ENCODE measurements around the gene KRTAP19-8. TPM values are rescaled to one million over a fixed set of nuclear protein-coding genes. Genes with fewer than 3 reads are reported as not detected.

The KRTAP19-8 gene
- total RNA-seq (2013; cell fraction: nucleolus; rRNA removed): not detected in 2 replicates
- total RNA-seq (2014; rRNA removed) (not detected in 2 replicates), total RNA-seq (2014; rRNA removed; fragmentation: Illumina TruSeq; extraction: Trizol) (not detected in 2 replicates), total RNA-seq (2021) (not detected in 2 replicates), polyA plus RNA-seq (2011; rRNA removed) (not detected in 2 replicates), polyA plus RNA-seq (2014; fragmentation: Illumina TruSeq; extraction: Trizol) (not detected in 2 replicates), polyA plus RNA-seq (2014; fragmentation: Nextera tagmentation; extraction: Ambion mirVana) (not detected), polyA plus RNA-seq (2014; rRNA removed) (not detected in 2 replicates), polyA plus RNA-seq (2016; fragmentation: Nextera tagmentation; extraction: Ambion mirVana) (not detected), polyA minus RNA-seq (2011; rRNA and poly(A)+ RNA removed) (not detected in 2 replicates), Bru-seq, nascent RNA (not detected), BruChase-seq, experiment 1, labeled RNA remaining after a 6-hour chase (not detected), BruChase-seq, experiment 2, labeled RNA remaining after a 2-hour chase (not detected)
- polyA plus RNA-seq (2011; ENCODE audit: low read depth): not detected
- not detected in 2 replicates for polyA plus RNA-seq (2011; cell fraction: cytosol; rRNA removed)
- polyA plus RNA-seq (2011; cell fraction: nucleus; rRNA removed): not detected in 2 replicates
- not detected in 2 replicates for polyA plus RNA-seq (2012)
- not detected in 2 replicates for polyA minus RNA-seq (2011; cell fraction: cytosol; rRNA and poly(A)+ RNA removed)
- not detected in 2 replicates for polyA minus RNA-seq (2011; cell fraction: nucleus; rRNA and poly(A)+ RNA removed)
- long read RNA-seq, experiment 1: 0 reads
- long read RNA-seq, experiment 2: 0 reads

GRCh38 chr21:31038376-31038775 lies at the start of gene KRTAP19-8:
KRTAP19-8 (minus strand) TSS chr21:31038476; CDS start chr21:31038443, 33 bp downstream.
- no TSS peak for BruUV-seq (replicated peaks)
- Histone ChIP-seq H3K4me3 (no peak within 1 kb of the TSS), H3K9me3 (replicated peaks; ENCODE audit: control insufficient read depth, insufficient read depth, low read length) (no peaks in the 10 kb centered on the region; the same call in 2 of the 3 replicates), H3K4me1 (ENCODE audit: control insufficient read depth, insufficient read depth, low read length) (peaks cover 9% of the 10 kb centered on the region), H3K9ac (ENCODE audit: control insufficient read depth, insufficient read depth, low read length) (no peak within 1 kb of the TSS), H3K79me2 (ENCODE audit: control insufficient read depth, insufficient read depth, low read length) (no peaks in the 10 kb centered on the region), H3K36me3 (ENCODE audit: control insufficient read depth in 2 of 2, insufficient read depth in 2 of 2, low read length in 1 of 2) (no peaks in the 10 kb centered on the region), H3K27ac (ENCODE audit: control insufficient read depth, insufficient read depth) (no peak within 1 kb of the TSS), H2AFZ (ENCODE audit: control insufficient read depth, low read depth, low read length) (no peak within 1 kb of the TSS), H3K4me2 (ENCODE audit: control insufficient read depth, insufficient read depth) (no peak within 1 kb of the TSS), H4K20me1 (ENCODE audit: control insufficient read depth, insufficient read depth) (no peaks in the 10 kb centered on the region), H3K27me3 (replicated peaks in 1 of 2; ENCODE audit: control insufficient read depth in 2 of 2, insufficient read depth in 2 of 2, low read length in 1 of 2) (no peaks in the 10 kb centered on the region)
- in situ Hi-C loops (cut with MboI): no loop called here
- DNase-seq (ENCODE audit: low read depth, low spot score) (no peak), ATAC-seq (no peak), FAIRE-seq (no peak)
- ChIA-PET CTCF (no interaction called here), RAD21 (ENCODE audit: unreplicated experiment) (no interaction called here), SMC1A (ENCODE audit: uncharacterized antibody, unreplicated experiment) (interaction anchor here (0.6 kb wide), 1 partner anchor 49 kb away, joined by 3 read pairs; no protein-coding TSS in a partner anchor), POLR2A (no interaction called here)
- 59% methylated on average over 2 of the region's 2 CpGs for WGBS (ENCODE audit: insufficient coverage, insufficient replicate concordance, low lambda C conversion rate, missing lambda C conversion rate)
- TF ChIP-seq GATAD2B (conservative IDR thresholded peaks at IDR 0.05; ENCODE audit: low read depth) (no peak), TCF7 (IDR thresholded peaks at IDR 0.05; ENCODE audit: borderline replicate concordance) (no peak), SPI1 (IDR thresholded peaks at IDR 0.05; ENCODE audit: borderline replicate concordance, insufficient read depth, low read depth, low read length) (no peak), ZNF217 (IDR thresholded peaks at IDR 0.05) (no peak), BHLHE40 (IDR thresholded peaks at IDR 0.05; ENCODE audit: borderline replicate concordance in 1 of 2, low read depth in 2 of 2, low read length in 1 of 2) (no peak), E4F1 (IDR thresholded peaks at IDR 0.05; ENCODE audit: borderline replicate concordance, partially characterized antibody) (no peak), FOXK2 (IDR thresholded peaks at IDR 0.05) (no peak), SRF (IDR thresholded peaks at IDR 0.05; ENCODE audit: low read depth in 2 of 2, low read length in 2 of 2) (no peak), ZZZ3 (IDR thresholded peaks at IDR 0.05; ENCODE audit: control insufficient read depth, insufficient read length, low read depth) (no peak), ASH2L (IDR thresholded peaks at IDR 0.05; ENCODE audit: borderline replicate concordance, low read depth) (no peak), ZNF622 (IDR thresholded peaks at IDR 0.05) (no peak)
- intact Hi-C loops (cut with micrococcal nuclease; ENCODE audit: unreplicated experiment): no loop called here
